SK-N-SH treated with all-trans-retinoic acid at 6 μM for 48 hours (cell line): ENCODE measurements around the gene IGSF8.

ENCODE experiments used
- CSDC2 ChIP-seq: fragments of 250-450 bp; sonication (Bioruptor Pico); IDR thresholded peaks from 2 replicates; pipeline ENCODE4 v1.5.0; 2020; ENCODE audit warnings: mild to moderate bottlenecking, moderate library complexity
- GLIS3 ChIP-seq: fragments of 250-450 bp; sonication (Bioruptor Pico); IDR thresholded peaks from 2 replicates; pipeline ENCODE4 v1.5.0; 2020; ENCODE audit warnings: mild to moderate bottlenecking, moderate library complexity
- ISL1 ChIP-seq: fragments of 250-450 bp; sonication (Bioruptor Pico); IDR thresholded peaks from 2 replicates; pipeline ENCODE4 v2.1.2; 2022; ENCODE audit warnings: mild to moderate bottlenecking, moderate library complexity
- OSR1 ChIP-seq: fragments of 250-450 bp; sonication (Bioruptor Pico); IDR thresholded peaks from 2 replicates; pipeline ENCODE4 v1.8.0; 2022; ENCODE audit warnings: moderate library complexity, mild to moderate bottlenecking, inconsistent platforms
- RARB ChIP-seq: fragments of 250-450 bp; sonication (Bioruptor Pico); IDR thresholded peaks from 2 replicates; pipeline ENCODE4 v1.8.0; 2021; ENCODE audit warnings: mild to moderate bottlenecking, moderate library complexity
- SNAI2 ChIP-seq: fragments of 250-450 bp; sonication (Bioruptor Pico); IDR thresholded peaks from 2 replicates; pipeline ENCODE4 v1.5.0; 2020; ENCODE audit warnings: mild to moderate bottlenecking, moderate library complexity
- ZC3H10 ChIP-seq: fragments of 250-450 bp; sonication (Bioruptor Pico); IDR thresholded peaks from 2 replicates; pipeline ENCODE4 v1.5.1; 2021; ENCODE audit warnings: mild to moderate bottlenecking, moderate library complexity
- ZFP3 ChIP-seq: fragments of 250-450 bp; sonication (Bioruptor Pico); IDR thresholded peaks from 2 replicates; pipeline ENCODE4 v1.5.0; 2020; ENCODE audit warnings: mild to moderate bottlenecking, moderate library complexity
- ZNF565 ChIP-seq: fragments of 450-650 bp; formaldehyde crosslinking; conservative IDR thresholded peaks from 2 replicates; pipeline ENCODE4 v1.5.0; 2020; ENCODE audit warnings: low read depth, mild to moderate bottlenecking, moderate library complexity
- ZNF8 ChIP-seq: fragments of 450-650 bp; formaldehyde crosslinking; IDR thresholded peaks from 2 replicates; pipeline ENCODE4 v1.5.0; 2020; ENCODE audit warnings: mild to moderate bottlenecking, moderate library complexity
- TF ChIP-seq, protein P1 (sequence below): fragments of 250-450 bp; sonication (Bioruptor Pico); IDR thresholded peaks from 2 replicates; pipeline ENCODE4 v1.5.0; 2020; ENCODE audit warnings: mild to moderate bottlenecking, moderate library complexity
- TF ChIP-seq, protein P2 (sequence below): fragments of 250-450 bp; sonication (Bioruptor Pico); IDR thresholded peaks from 2 replicates; pipeline ENCODE4 v1.8.0; 2020; ENCODE audit warnings: mild to moderate bottlenecking, moderate library complexity, borderline replicate concordance

DNA sequence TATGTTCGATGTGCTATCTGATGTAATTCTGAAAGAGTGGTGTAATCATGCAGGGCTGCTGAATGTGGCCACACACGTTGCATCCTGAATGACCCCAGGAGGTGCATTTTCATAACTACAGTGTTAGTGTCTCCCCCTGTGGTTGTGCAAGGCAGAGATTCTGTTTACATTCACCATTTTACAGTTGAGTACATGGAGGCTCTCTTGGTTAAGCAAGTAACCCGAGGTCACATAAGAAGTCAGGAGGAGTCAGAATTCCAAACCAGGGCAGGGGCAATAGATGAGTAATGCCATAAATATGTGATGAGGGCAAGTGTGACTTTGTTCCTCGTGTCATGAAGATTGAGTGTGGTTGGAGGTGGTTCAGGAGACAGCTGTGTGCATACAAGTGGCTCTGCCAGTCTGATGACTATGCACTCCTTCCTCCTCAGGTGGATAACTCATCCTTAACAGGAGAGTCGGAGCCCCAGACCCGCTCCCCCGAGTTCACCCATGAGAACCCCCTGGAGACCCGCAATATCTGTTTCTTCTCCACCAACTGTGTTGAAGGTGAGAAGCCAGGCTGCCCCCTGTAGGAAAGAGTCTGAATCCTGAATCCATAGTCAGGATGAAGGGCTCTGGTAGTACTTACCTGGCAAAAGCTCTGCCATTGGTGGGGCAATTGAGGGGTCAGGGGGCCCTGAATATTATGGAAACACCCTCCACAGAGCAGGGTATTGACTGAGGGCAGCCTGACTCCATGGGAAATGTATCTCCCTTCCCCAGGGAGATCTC, 26.5 kb upstream of the IGSF8 start:
- TF ChIP-seq OSR1 (CRISPR knock-in tag), result no peak
- no peak for TF ChIP-seq GLIS3 (CRISPR knock-in tag)
- TF ChIP-seq CSDC2 (CRISPR knock-in tag), result no peak
- no peak for TF ChIP-seq SNAI2 (CRISPR knock-in tag)
- no peak for TF ChIP-seq ISL1 (CRISPR knock-in tag)
- TF ChIP-seq, protein P1, sequence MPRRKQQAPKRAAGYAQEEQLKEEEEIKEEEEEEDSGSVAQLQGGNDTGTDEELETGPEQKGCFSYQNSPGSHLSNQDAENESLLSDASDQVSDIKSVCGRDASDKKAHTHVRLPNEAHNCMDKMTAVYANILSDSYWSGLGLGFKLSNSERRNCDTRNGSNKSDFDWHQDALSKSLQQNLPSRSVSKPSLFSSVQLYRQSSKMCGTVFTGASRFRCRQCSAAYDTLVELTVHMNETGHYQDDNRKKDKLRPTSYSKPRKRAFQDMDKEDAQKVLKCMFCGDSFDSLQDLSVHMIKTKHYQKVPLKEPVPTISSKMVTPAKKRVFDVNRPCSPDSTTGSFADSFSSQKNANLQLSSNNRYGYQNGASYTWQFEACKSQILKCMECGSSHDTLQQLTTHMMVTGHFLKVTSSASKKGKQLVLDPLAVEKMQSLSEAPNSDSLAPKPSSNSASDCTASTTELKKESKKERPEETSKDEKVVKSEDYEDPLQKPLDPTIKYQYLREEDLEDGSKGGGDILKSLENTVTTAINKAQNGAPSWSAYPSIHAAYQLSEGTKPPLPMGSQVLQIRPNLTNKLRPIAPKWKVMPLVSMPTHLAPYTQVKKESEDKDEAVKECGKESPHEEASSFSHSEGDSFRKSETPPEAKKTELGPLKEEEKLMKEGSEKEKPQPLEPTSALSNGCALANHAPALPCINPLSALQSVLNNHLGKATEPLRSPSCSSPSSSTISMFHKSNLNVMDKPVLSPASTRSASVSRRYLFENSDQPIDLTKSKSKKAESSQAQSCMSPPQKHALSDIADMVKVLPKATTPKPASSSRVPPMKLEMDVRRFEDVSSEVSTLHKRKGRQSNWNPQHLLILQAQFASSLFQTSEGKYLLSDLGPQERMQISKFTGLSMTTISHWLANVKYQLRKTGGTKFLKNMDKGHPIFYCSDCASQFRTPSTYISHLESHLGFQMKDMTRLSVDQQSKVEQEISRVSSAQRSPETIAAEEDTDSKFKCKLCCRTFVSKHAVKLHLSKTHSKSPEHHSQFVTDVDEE, result no peak
- TF ChIP-seq, protein P2, sequence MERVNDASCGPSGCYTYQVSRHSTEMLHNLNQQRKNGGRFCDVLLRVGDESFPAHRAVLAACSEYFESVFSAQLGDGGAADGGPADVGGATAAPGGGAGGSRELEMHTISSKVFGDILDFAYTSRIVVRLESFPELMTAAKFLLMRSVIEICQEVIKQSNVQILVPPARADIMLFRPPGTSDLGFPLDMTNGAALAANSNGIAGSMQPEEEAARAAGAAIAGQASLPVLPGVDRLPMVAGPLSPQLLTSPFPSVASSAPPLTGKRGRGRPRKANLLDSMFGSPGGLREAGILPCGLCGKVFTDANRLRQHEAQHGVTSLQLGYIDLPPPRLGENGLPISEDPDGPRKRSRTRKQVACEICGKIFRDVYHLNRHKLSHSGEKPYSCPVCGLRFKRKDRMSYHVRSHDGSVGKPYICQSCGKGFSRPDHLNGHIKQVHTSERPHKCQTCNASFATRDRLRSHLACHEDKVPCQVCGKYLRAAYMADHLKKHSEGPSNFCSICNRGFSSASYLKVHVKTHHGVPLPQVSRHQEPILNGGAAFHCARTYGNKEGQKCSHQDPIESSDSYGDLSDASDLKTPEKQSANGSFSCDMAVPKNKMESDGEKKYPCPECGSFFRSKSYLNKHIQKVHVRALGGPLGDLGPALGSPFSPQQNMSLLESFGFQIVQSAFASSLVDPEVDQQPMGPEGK (CRISPR knock-in tag), result no peak
- TF ChIP-seq RARB (CRISPR knock-in tag), result no peak
- TF ChIP-seq ZNF8 (CRISPR knock-in tag), result no peak
- TF ChIP-seq ZNF565 (CRISPR knock-in tag), result no peak
- no peak for TF ChIP-seq ZC3H10
- TF ChIP-seq ZFP3, result no peak
